Measurements from ENCODE around the gene PKMYT1. TPM values are rescaled to one million over a fixed set of nuclear protein-coding genes. Genes with fewer than 3 reads are reported as not detected.

Gene PKMYT1
- total and polyA plus RNA-seq, 9 of the 15 experiments (the other 6 are each of a cell fraction or from before 2014, with no cell fraction given) = 8.7 to 201 (median 37.8) TPM

DNA sequence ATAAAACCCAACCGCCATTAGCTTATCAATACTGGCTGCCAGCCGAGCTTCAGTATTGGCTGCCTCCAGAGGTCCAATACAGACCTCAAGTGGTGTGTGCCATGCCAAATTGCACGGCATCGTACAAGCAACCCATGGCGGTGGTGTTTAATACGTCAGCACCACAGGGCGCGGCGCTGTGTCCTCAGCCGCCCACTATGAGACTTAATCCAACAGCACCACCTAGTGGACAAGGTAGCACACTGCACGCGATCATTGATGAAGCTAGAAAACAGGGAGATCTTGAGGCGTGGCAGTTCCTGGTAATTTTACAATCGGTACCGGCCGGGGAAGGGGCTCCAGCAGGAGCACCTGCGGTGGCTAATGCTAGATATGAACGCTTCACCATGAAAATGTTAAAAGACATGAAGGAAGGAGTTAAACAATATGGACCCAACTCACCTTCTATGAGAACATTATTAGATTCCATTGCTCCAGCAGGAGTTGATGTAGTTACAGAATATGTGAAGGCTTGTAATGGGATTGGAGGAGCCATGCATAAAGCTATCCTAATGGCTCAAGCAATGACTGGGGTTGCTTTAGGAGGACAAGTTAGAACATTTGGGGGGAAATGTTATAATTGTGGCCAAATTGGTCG is 53.1 kb downstream of the PKMYT1 start (continued):
- TF ChIP-seq, protein P1, sequence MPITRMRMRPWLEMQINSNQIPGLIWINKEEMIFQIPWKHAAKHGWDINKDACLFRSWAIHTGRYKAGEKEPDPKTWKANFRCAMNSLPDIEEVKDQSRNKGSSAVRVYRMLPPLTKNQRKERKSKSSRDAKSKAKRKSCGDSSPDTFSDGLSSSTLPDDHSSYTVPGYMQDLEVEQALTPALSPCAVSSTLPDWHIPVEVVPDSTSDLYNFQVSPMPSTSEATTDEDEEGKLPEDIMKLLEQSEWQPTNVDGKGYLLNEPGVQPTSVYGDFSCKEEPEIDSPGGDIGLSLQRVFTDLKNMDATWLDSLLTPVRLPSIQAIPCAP (CRISPR knock-in tag; IDR thresholded peaks at IDR 0.05; ENCODE audit: borderline replicate concordance) = no peak
- TF ChIP-seq ZNF384 (IDR thresholded peaks at IDR 0.05; ENCODE audit: low read depth, low read length) (no peak), KHSRP (IDR thresholded peaks at IDR 0.05) (peak; percentile 47; the same call in 1 of the 2 replicates), MEIS2 (IDR thresholded peaks at IDR 0.05; ENCODE audit: partially characterized antibody) (peak; percentile 15), SMARCA5 (IDR thresholded peaks at IDR 0.05) (no peak), MCM2 (IDR thresholded peaks at IDR 0.05; ENCODE audit: low read depth) (no peak), SRSF7 (optimal IDR thresholded peaks at IDR 0.05; ENCODE audit: low read depth, low read length) (no peak), ZNF354B (CRISPR knock-in tag; IDR thresholded peaks at IDR 0.05) (no peak), NFRKB (IDR thresholded peaks at IDR 0.05; ENCODE audit: low read depth) (no peak), JUND (IDR thresholded peaks at IDR 0.05; ENCODE audit: borderline replicate concordance, low read depth, low read length) (peak; percentile 39; the same call in 1 of the 2 replicates), JUND (tag; IDR thresholded peaks at IDR 0.05; ENCODE audit: borderline replicate concordance, low read depth, low read length) (no peak; the same call in 2 of the 3 replicates), TAF9B (IDR thresholded peaks at IDR 0.05; ENCODE audit: partially characterized antibody) (no peak), TARDBP (IDR thresholded peaks at IDR 0.05) (no peak), MED1 (CRISPR knock-in tag; IDR thresholded peaks at IDR 0.05; ENCODE audit: borderline replicate concordance) (no peak), ARID2 (IDR thresholded peaks at IDR 0.05) (peak; percentile 35; the same call in 1 of the 2 replicates), NFXL1 (CRISPR knock-in tag; IDR thresholded peaks at IDR 0.05) (no peak), ZNF785 (CRISPR knock-in tag; IDR thresholded peaks at IDR 0.05) (no peak), TEAD4 (IDR thresholded peaks at IDR 0.05; ENCODE audit: low read length) (0 out of 2 replicates have a peak, but pooled peaks have one; percentile 17), TEAD4 (CRISPR knock-in tag; IDR thresholded peaks at IDR 0.05; ENCODE audit: borderline replicate concordance) (no peak), RAD21 (CRISPR knock-in tag; conservative IDR thresholded peaks at IDR 0.05 in 1 of 2, IDR thresholded peaks at IDR 0.05 in 1 of 2) (peak; percentile 64 to 78), PHF21A (IDR thresholded peaks at IDR 0.05; ENCODE audit: borderline replicate concordance, low read depth) (no peak)
- TF ChIP-seq, protein P2, sequence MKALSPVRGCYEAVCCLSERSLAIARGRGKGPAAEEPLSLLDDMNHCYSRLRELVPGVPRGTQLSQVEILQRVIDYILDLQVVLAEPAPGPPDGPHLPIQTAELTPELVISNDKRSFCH (CRISPR knock-in tag; IDR thresholded peaks at IDR 0.05) = no peak
- TF ChIP-seq, protein P2 (tag; IDR thresholded peaks at IDR 0.05) = no peak
- TF ChIP-seq, protein P3, sequence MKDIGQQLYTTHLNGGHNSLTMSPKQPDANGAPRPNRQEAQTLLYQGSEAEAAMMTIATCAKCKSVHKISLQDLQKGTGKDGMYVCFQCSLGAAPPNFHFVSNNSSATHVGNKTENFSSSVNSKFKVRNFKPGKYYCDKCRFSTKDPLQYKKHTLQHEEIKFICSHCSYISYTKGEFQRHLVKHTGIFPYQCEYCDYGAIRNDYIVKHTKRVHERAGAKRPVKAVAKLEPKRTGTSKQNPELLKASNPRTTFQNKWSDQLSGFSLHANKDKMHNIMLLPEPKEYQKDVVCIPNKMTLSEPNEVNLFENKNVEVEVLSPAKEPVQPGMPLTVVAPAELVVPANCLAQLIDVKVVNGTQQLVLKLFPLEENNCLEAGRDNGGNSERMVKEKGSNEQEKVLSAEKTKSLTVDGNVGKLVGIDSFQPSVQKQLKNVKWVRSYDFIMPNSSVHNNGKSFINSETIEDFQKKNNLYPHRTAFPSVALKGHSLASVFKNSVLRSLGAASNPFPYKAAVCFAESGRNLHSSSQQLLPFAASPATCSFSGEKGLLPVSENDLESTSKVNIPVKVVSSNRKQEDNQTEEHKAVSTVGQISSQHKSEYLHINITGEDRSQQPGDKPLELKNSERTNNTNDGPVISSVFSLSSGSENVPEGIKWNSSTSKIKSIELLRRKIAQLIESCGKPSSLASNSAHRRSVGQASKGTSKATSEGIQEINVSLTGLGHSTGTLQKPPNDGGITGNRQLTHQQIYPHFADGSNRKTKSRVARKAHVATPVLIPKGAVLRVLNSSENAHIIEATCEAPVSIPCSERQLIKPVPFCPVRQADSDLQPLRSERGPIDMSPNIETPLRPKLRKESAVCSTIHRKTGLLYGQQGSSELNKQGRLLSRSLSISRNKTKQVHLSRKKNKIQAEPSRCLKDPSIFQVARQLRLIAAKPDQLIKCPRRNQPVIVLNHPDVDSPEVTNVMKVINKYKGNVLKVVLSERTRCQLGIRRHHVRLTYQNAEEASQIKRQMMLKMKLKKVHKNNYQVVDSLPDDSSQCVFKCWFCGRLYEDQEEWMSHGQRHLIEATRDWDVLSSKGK (CRISPR knock-in tag; IDR thresholded peaks at IDR 0.05) = no peak
- TF ChIP-seq, protein P4, sequence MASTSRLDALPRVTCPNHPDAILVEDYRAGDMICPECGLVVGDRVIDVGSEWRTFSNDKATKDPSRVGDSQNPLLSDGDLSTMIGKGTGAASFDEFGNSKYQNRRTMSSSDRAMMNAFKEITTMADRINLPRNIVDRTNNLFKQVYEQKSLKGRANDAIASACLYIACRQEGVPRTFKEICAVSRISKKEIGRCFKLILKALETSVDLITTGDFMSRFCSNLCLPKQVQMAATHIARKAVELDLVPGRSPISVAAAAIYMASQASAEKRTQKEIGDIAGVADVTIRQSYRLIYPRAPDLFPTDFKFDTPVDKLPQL (IDR thresholded peaks at IDR 0.05; ENCODE audit: extremely low read depth, insufficient read length) = no peak
